SJCRH30 (cell line): ENCODE data around the gene MCM5. TPM values are rescaled to one million over a fixed set of nuclear protein-coding genes. Genes with fewer than 3 reads are reported as not detected.
A peak's percentile ranks its signal among the peaks of the same experiment; 100 is the strongest.

Experiments used
- DNase-seq, 2 experiments: peaks; one replicate each; pipeline ENCODE4 v3.0.0-alpha.2; 2015 to 2020
- H3K27ac ChIP-seq: fragments of 250-450 bp; sonication (Bioruptor Pico); 2 replicates; pipeline ENCODE4 v1.5.1; 2020; ENCODE audit warnings: mild to moderate bottlenecking, moderate library complexity
- H3K27me3 ChIP-seq: fragments of 250-450 bp; sonication (Bioruptor Pico); 2 replicates; pipeline ENCODE4 v1.5.1; 2020; ENCODE audit warnings: mild to moderate bottlenecking, moderate library complexity
- H3K36me3 ChIP-seq: fragments of 250-450 bp; sonication (Bioruptor Pico); 2 replicates; pipeline ENCODE4 v1.5.1; 2020; ENCODE audit warnings: mild to moderate bottlenecking, moderate library complexity
- H3K4me1 ChIP-seq: fragments of 250-450 bp; sonication (Bioruptor Pico); 2 replicates; pipeline ENCODE4 v1.5.1; 2020; ENCODE audit warnings: mild to moderate bottlenecking, moderate library complexity
- H3K4me3 ChIP-seq: fragments of 250-450 bp; sonication (Bioruptor Pico); 2 replicates; pipeline ENCODE4 v1.5.1; 2020; ENCODE audit warnings: mild to moderate bottlenecking, moderate library complexity
- H3K9me3 ChIP-seq: fragments of 250-450 bp; sonication (Bioruptor Pico); replicated peaks from 2 replicates; pipeline ENCODE4 v1.5.1; 2020; ENCODE audit warnings: mild to moderate bottlenecking, moderate library complexity
- total RNA-seq: library from RNA; depleted of rRNA; stranded (reverse); fragments of >200 nt; shearing (Covaris generic); gene quantifications from 2 replicates; pipeline ENCODE4 v1.2.3, GENCODE V29; 2014

MCM5 gene
- total RNA-seq, 1 experiment from 2014 or later = 109 TPM

DNA sequence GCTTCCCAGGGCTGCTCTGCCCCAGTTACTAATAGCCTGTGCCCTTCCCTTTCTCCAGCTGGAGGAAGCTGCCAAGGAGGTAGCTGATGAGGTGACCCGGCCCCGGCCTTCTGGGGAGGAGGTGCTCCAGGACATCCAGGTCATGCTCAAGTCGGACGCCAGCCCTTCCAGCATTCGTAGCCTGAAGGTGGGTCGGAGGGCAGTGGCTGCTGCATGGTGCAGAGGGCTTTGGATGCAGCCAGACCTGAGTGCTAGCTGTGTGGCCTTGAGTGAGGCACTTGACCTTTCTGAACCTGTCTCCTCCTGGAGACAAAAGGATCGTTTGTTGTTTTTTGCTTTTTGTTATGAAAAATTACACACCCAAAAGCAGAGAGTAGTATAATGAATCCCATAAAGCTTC is 3.4 kb downstream of the MCM5 start:
- Histone ChIP-seq H3K27me3 (no peaks in the 10 kb centered on the region), H3K36me3 (peaks cover 36% of the 10 kb centered on the region), H3K4me3 (no peak overlapping the region), H3K4me1 (peaks cover 7% of the 10 kb centered on the region; the same call in 1 of the 2 replicates), H3K27ac (no peak overlapping the region), H3K9me3 (no peaks in the 10 kb centered on the region)
- DNase-seq = no peak

DNA sequence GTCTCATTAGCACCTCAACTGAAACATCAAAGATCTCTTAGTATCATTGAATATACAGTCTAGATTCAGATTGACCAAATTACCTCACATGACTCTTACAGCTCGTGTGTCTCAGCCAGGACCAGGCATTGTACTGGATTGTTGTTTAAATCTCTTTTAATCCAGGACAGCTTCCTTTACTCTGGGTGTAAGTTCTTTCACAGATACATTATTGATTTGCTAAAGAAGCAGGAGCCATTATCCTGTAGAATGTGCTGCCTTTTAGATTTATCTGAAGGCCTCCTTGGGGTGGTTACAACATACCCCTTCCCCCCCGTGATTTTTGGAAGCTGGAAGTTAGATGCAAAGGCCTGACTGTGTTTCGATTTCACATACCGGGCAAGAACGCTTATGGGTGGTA is 4.2 kb downstream of the MCM5 start:
- Histone ChIP-seq H3K27me3 (no peaks in the 10 kb centered on the region), H3K4me3 (no peak overlapping the region), H3K9me3 (no peaks in the 10 kb centered on the region), H3K36me3 (peaks cover 36% of the 10 kb centered on the region), H3K4me1 (peaks cover 7% of the 10 kb centered on the region; the same call in 1 of the 2 replicates), H3K27ac (no peak overlapping the region)
- DNase-seq = no peak

DNA sequence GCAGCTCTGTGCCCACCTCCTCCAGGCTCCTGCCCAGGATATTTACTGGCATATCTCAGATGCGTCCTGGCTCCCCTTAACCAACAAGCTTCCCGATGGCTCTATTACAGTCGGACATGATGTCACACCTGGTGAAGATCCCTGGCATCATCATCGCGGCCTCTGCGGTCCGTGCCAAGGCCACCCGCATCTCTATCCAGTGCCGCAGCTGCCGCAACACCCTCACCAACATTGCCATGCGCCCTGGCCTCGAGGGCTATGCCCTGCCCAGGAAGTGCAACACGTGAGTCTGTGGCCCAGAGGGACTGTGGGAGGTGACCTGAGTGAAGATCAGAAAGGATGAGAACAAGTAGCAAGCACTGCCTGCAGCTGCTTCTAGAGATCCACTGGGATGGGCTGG is 6.5 kb downstream of the MCM5 start:
- H3K36me3 ChIP-seq = peaks cover 53% of the 10 kb centered on the region
- DNase-seq = no peak
- H3K4me3 ChIP-seq = no peak overlapping the region
- H3K27ac ChIP-seq = no peak overlapping the region
- no peaks in the 10 kb centered on the region for H3K9me3 ChIP-seq
- H3K27me3 ChIP-seq = no peaks in the 10 kb centered on the region
- H3K4me1 ChIP-seq = peaks cover 12% of the 10 kb centered on the region

DNA sequence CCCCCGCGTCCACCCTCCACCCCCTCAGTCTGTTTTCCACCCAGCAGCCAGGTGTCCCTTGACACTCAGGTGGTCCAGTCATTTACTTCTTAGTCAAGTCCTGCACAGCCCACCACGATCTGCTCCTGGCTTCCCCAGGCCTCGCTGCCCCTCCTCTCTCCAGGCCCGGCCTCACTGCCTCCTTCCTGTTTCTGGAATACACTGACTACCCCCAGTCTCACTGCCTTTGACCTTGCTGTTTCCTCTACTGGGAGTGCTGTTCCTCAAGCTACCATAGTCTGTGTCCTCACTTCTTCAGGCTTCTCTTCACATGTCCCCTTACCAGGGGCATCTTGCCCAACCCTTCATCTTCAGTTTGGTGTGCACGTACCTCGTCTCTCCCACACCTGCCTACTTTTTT is 7.4 kb downstream of the MCM5 start:
- Histone ChIP-seq H3K4me3 (no peak overlapping the region), H3K27ac (no peak overlapping the region), H3K27me3 (no peaks in the 10 kb centered on the region), H3K36me3 (peaks cover 61% of the 10 kb centered on the region), H3K9me3 (no peaks in the 10 kb centered on the region), H3K4me1 (peaks cover 9% of the 10 kb centered on the region)
- DNase-seq = no peak

DNA sequence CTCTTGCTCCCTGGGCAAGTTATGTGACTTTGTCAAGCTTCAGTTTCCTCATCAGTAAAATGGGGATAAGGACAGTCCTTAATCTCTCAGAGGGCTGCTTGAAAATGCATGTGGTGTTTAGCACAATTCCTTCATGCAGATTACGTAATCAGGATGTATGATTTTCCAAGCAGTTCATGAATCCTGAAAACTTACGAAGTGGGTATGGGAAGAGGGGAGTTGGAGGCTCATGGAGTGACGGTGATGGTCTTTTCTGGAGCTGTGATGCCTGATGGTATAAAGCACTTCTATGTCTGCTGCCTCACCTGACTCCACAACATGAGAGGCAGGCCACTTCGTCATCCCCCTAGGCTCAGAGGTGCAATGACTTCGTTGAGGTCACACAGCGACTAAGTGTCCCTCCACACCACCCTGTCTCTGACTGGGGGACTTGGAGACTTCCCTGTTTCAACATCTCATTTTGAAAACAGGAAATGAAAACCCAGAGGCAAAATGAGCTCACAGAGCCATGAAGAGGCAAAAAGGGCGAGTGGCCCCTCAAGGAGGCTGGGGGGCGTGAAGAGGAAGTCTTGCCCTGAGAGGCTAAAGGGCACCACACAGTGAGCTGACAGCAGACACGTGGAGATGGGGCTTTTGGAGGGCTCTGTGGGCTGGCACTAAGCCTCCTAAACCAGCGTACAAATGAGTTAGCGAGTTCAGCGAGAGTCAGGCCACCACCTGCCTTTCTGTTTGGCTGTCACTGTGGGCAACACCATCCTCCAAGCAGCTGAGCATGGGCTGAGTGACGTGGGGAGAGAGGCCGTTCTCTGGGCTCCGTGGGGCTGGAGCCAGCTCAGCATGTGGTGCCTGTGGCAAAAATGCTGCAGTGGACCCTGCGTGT is 10.1 kb downstream of the MCM5 start:
- Histone ChIP-seq H3K36me3 (peaks cover 61% of the 10 kb centered on the region), H3K27ac (peak overlapping the region; percentile 30), H3K27me3 (no peaks in the 10 kb centered on the region), H3K9me3 (no peaks in the 10 kb centered on the region), H3K4me1 (peaks cover 9% of the 10 kb centered on the region), H3K4me3 (no peak overlapping the region)
- DNase-seq = peak; percentile 72 to 77

DNA sequence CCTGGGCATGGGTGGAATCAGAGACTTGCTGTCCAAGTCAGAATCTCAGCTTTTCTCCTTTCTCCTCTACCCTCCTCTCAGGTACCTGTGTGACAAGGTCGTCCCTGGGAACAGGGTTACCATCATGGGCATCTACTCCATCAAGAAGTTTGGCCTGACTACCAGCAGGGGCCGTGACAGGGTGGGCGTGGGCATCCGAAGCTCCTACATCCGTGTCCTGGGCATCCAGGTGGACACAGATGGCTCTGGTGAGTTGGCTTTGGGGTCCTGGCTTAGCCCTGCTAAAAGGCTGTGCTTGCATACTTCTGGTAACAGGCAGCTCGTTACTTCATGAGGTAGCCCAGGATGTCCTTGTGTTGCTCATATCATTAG is 10.7 kb downstream of the MCM5 start:
- no peak for DNase-seq
- Histone ChIP-seq H3K36me3 (peaks cover 62% of the 10 kb centered on the region), H3K27me3 (no peaks in the 10 kb centered on the region), H3K27ac (peak overlapping the region; percentile 16; the same call in 1 of the 2 replicates), H3K4me3 (no peak overlapping the region), H3K4me1 (peaks cover 9% of the 10 kb centered on the region), H3K9me3 (no peaks in the 10 kb centered on the region)

DNA sequence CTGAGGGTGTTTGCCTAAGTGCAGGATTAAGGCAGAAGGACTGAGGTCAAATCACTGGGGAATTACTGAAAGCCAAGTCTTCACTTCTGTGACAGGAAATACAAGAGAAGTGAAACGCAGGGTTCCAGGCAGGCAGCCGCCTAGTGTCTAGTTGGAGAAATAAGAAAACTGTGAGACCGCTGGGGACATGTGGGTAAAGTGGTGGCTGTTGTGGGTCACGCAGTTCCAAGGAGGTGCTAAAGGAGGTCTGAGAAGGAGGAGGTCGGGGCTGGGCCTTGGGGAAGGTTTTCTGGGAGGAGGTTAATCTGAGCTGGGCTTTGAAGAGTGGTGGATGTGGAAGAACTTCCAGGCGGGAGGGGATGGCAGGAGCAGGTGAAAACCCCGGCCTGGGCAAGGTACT is 11.2 kb downstream of the MCM5 start:
- Histone ChIP-seq H3K27me3 (no peaks in the 10 kb centered on the region), H3K9me3 (no peaks in the 10 kb centered on the region), H3K27ac (no peak overlapping the region), H3K36me3 (peaks cover 65% of the 10 kb centered on the region), H3K4me3 (no peak overlapping the region), H3K4me1 (peaks cover 9% of the 10 kb centered on the region)
- no peak for DNase-seq

DNA sequence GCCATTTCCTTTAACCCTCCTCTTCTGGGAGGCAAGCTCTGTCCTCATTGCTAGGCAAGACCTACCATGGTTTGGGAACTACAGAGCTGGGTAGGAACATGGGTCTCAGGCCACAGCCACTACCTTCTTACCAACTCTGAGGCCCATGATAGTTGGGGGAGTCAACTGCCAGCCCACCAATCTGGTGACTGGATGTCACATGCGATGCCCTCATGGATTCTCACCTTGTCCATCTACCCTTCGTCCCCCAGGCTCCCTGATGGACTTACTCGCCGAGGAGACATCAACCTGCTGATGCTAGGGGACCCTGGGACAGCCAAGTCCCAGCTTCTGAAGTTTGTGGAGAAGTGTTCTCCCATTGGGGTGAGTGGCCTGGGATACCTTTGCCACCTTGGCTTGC is 13.7 kb downstream of the MCM5 start:
- Histone ChIP-seq H3K36me3 (peaks cover 65% of the 10 kb centered on the region), H3K27ac (no peak overlapping the region), H3K4me1 (peaks cover 9% of the 10 kb centered on the region), H3K4me3 (no peak overlapping the region), H3K9me3 (no peaks in the 10 kb centered on the region), H3K27me3 (no peaks in the 10 kb centered on the region)
- DNase-seq = no peak

DNA sequence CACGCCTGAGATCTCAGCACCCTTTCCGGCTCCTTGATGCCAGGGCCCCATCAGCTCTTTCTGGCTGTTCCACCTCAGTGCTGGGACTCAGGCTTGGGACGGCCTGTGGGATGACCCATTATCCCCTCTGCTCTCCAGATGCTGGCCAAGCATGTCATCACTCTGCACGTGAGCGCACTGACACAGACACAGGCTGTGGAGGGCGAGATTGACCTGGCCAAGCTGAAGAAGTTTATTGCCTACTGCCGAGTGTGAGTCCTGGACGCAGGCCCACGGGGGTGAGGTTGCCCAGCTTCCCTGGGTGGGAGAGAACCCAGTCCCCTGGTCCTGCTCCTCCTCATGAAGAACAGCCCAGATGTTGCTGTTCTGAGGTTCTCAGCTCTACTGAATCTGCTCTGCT is 17.7 kb downstream of the MCM5 start:
- Histone ChIP-seq H3K4me3 (no peak overlapping the region), H3K4me1 (no peaks in the 10 kb centered on the region), H3K36me3 (peaks cover 63% of the 10 kb centered on the region), H3K27ac (no peak overlapping the region), H3K9me3 (no peaks in the 10 kb centered on the region), H3K27me3 (no peaks in the 10 kb centered on the region)
- no peak for DNase-seq

DNA sequence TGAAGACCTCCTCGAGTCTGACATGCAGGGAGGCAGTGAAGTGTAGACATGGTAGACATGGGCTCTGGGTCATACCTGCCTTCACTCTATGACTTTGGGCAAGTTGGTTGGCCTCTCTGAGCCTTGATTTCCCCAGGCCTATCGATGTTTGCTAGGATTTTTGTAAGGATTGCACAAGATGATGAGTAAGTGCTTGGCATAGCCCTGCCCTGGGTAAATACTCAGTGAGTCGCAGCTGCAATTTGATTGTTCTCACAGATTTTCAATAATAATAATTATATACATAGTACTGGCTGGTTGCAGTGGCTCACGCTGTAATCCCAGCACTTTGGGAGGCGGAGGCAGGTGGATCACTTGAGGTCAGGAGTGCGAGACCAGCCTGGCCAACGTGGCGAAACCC is 18.1 kb downstream of the MCM5 start:
- DNase-seq = no peak
- Histone ChIP-seq H3K27me3 (no peaks in the 10 kb centered on the region), H3K36me3 (peaks cover 62% of the 10 kb centered on the region), H3K9me3 (no peaks in the 10 kb centered on the region), H3K4me1 (no peaks in the 10 kb centered on the region), H3K27ac (no peak overlapping the region), H3K4me3 (no peak overlapping the region)

DNA sequence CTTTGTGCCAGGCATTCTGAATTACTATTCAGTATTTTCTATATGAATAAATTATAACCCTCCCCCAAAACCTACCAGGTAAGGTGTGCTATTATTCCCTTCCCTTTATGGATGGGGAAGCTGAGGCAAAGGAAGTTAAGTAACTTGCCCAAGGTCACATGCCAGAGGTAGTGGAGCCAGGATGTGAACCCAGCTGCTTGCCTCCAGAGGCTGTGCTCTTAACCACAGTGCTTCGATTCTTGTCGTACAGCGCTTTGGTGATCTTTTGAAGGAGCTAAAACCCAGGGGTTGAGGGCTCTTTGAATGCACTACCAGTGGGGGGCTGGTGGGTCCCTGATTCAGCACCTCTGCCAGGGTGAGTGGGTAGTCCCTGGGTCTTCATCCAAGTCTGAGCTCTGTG is 18.8 kb downstream of the MCM5 start:
- Histone ChIP-seq H3K27me3 (no peaks in the 10 kb centered on the region), H3K36me3 (peaks cover 61% of the 10 kb centered on the region), H3K4me1 (no peaks in the 10 kb centered on the region), H3K4me3 (no peak overlapping the region), H3K27ac (no peak overlapping the region), H3K9me3 (no peaks in the 10 kb centered on the region)
- no peak for DNase-seq

DNA sequence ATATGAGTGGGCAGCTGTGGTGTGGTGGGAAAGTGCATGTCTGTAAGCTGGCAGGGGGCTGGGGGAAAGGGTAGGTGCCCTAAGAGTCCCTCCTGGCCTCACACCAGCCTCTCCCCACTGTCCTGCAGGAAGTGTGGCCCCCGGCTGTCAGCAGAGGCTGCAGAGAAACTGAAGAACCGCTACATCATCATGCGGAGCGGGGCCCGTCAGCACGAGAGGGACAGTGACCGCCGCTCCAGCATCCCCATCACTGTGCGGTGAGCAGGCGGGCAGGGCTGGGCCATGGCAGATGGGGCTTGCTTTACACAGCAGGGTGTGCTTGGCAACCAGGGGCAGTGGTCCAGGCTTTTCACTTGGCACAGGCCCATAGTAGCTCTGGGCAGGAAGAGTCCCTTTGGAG is 19.8 kb downstream of the MCM5 start:
- peaks cover 5% of the 10 kb centered on the region for H3K4me1 ChIP-seq
- peaks cover 56% of the 10 kb centered on the region for H3K36me3 ChIP-seq
- no peak for DNase-seq
- H3K9me3 ChIP-seq = no peaks in the 10 kb centered on the region
- no peak overlapping the region for H3K4me3 ChIP-seq
- H3K27me3 ChIP-seq = no peaks in the 10 kb centered on the region
- no peak overlapping the region for H3K27ac ChIP-seq

DNA sequence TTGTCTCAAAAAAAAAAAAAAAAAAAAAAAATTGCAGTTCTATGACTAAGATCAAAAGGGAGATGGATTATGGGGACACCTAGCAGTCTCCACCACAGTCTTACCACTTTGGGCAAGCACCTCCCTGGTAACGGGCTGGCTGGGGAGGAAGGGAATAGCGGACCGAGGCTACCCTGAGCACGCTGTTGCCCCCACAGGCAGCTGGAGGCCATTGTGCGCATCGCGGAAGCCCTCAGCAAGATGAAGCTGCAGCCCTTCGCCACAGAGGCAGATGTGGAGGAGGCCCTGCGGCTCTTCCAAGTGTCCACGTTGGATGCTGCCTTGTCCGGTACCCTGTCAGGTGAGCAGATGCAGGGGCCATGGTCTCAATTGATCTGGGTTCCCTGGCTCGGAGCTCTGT is 21.2 kb downstream of the MCM5 start:
- H3K27me3 ChIP-seq = no peaks in the 10 kb centered on the region
- H3K4me1 ChIP-seq = peaks cover 18% of the 10 kb centered on the region
- H3K27ac ChIP-seq = no peak overlapping the region
- no peaks in the 10 kb centered on the region for H3K9me3 ChIP-seq
- H3K36me3 ChIP-seq = peaks cover 48% of the 10 kb centered on the region
- no peak overlapping the region for H3K4me3 ChIP-seq
- no peak for DNase-seq

DNA sequence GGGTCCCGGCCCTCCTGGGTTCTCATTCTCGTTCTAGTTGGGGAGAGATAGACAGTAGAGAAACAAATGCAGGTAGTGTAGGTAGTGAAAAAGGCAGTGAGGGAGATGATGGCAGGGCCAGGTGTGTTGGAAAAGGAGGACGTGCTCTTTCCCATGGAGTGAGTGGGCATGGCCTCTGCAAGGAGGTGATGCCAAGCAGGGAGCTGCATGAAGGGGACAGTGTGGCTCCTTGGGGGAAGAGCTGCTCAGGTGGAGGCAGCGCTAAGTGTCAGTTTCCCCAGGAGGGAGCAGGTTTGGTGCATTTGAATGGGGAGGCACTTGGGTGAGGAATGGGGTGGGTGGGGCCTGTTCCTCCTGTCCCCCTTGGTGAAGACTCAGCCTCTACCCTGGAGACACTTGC is 22.2 kb downstream of the MCM5 start:
- Histone ChIP-seq H3K9me3 (no peaks in the 10 kb centered on the region), H3K4me1 (peaks cover 27% of the 10 kb centered on the region), H3K27me3 (no peaks in the 10 kb centered on the region), H3K4me3 (no peak overlapping the region), H3K27ac (no peak overlapping the region), H3K36me3 (peaks cover 38% of the 10 kb centered on the region)
- no peak for DNase-seq

DNA sequence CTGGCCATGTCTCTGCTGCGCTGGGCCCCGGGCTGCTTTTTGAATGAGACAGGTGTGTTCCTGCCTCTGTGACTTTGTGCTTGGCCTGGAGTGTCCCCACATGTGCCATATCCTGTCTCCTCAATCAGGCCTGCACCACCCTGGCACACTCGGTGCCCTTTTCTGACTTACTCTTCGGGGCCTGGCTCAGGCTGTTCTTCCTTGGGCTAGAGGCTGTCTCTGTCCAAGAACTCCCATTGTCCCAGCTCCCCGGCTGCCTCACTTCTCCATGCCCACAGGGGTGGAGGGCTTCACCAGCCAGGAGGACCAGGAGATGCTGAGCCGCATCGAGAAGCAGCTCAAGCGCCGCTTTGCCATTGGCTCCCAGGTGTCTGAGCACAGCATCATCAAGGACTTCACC is 23.0 kb downstream of the MCM5 start:
- Histone ChIP-seq H3K27ac (no peak overlapping the region), H3K27me3 (no peaks in the 10 kb centered on the region), H3K36me3 (peaks cover 34% of the 10 kb centered on the region), H3K4me1 (peaks cover 27% of the 10 kb centered on the region), H3K4me3 (no peak overlapping the region), H3K9me3 (no peaks in the 10 kb centered on the region)
- DNase-seq = no peak

DNA sequence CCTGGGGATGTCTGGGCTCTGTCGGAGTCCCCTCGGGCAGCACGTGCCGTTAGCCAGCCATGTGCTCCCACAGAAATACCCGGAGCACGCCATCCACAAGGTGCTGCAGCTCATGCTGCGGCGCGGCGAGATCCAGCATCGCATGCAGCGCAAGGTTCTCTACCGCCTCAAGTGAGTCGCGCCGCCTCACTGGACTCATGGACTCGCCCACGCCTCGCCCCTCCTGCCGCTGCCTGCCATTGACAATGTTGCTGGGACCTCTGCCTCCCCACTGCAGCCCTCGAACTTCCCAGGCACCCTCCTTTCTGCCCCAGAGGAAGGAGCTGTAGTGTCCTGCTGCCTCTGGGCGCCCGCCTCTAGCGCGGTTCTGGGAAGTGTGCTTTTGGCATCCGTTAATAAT is 24.1 kb downstream of the MCM5 start:
- no peak for DNase-seq
- Histone ChIP-seq H3K27me3 (no peaks in the 10 kb centered on the region), H3K27ac (no peak overlapping the region), H3K4me1 (peaks cover 27% of the 10 kb centered on the region), H3K4me3 (no peak overlapping the region), H3K9me3 (no peaks in the 10 kb centered on the region), H3K36me3 (peaks cover 28% of the 10 kb centered on the region)
